K562 (cell line): ENCODE data around the gene TFEB. TPM values are rescaled to one million over a fixed set of nuclear protein-coding genes. Genes with fewer than 3 reads are reported as not detected.

Source experiments
- CBFB ChIP-seq: sonication (generic); formaldehyde crosslinking; IDR thresholded peaks from 2 replicates; pipeline ENCODE4 v1.4.0; 2020; ENCODE audit warnings: mild to moderate bottlenecking, missing genetic modification reagents
- DMBX1 ChIP-seq: fragments of 250-450 bp; sonication (Bioruptor Pico); IDR thresholded peaks from 2 replicates; pipeline ENCODE4 v1.8.0; 2022; ENCODE audit warnings: inconsistent platforms, mild to moderate bottlenecking, moderate library complexity, borderline replicate concordance
- DNMT1 ChIP-seq: fragments of 450-650 bp; IDR thresholded peaks from 2 replicates; pipeline ENCODE4 v1.6.1; 2016; ENCODE audit warnings: antibody characterized with exemption, mild to moderate bottlenecking
- ERF ChIP-seq: fragments of 450-650 bp; formaldehyde crosslinking; IDR thresholded peaks from 2 replicates; pipeline ENCODE4 v1.4.0; 2020; ENCODE audit warnings: mild to moderate bottlenecking, mixed read lengths
- GTF2A2 ChIP-seq: IDR thresholded peaks from 2 replicates; pipeline ENCODE4 v1.6.1; 2016; ENCODE audit warnings: mild to moderate bottlenecking, missing genetic modification characterization, missing compliant biosample characterization
- LEF1 ChIP-seq: fragments of 450-650 bp; IDR thresholded peaks from 2 replicates; pipeline ENCODE4 v1.6.1; 2016; ENCODE audit warnings: mild to moderate bottlenecking
- MAFK ChIP-seq: IDR thresholded peaks from 2 replicates; pipeline ENCODE4 v1.6.1; 2011; ENCODE audit warnings: low read length, improper control_type of control experiment
- NR1H2 ChIP-seq: sonication (generic); formaldehyde crosslinking; IDR thresholded peaks from 2 replicates; pipeline ENCODE4 v1.4.0; 2020; ENCODE audit warnings: mild to moderate bottlenecking, missing genetic modification reagents
- NRF1 ChIP-seq, 2 experiments: fragments of 450-650 bp; IDR thresholded peaks in 1 of 2; conservative IDR thresholded peaks in 1 of 2; 2 replicates each; pipeline ENCODE4 v1.6.1; 2014; ENCODE audit warnings: mild to moderate bottlenecking in 2 of 2
- POLR2AphosphoS5 ChIP-seq: IDR thresholded peaks from 2 replicates; pipeline ENCODE4 v1.6.1; 2011; ENCODE audit warnings: mild to moderate bottlenecking, low read depth, low read length, moderate library complexity; ENCODE audit not compliant: control insufficient read depth, insufficient read depth
- POLR3G ChIP-seq: IDR thresholded peaks from 2 replicates; pipeline ENCODE4 v1.6.1; 2011; ENCODE audit not compliant: insufficient read length, insufficient replicate concordance; ENCODE audit errors: extremely low read depth
- RFX1 ChIP-seq: fragments of 450-650 bp; IDR thresholded peaks from 2 replicates; pipeline ENCODE4 v1.6.1; 2016; ENCODE audit warnings: mild to moderate bottlenecking, moderate library complexity
- SMAD2 ChIP-seq: fragments of 150-350 bp; IDR thresholded peaks from 2 replicates; pipeline ENCODE4 v1.6.1; 2014; ENCODE audit warnings: low read depth, mild to moderate bottlenecking, low read length
- SMC3 ChIP-seq: conservative IDR thresholded peaks from 2 replicates; pipeline ENCODE4 v1.6.1; 2011; ENCODE audit warnings: low read depth, low read length, improper control_type of control experiment; ENCODE audit not compliant: insufficient read depth
- SREBF1 ChIP-seq: fragments of 150-350 bp; IDR thresholded peaks from 2 replicates; pipeline ENCODE4 v1.6.1; 2014; ENCODE audit warnings: antibody characterized with exemption, low read depth, low read length, borderline replicate concordance
- SRSF3 ChIP-seq: fragments of 200-400 bp; formaldehyde crosslinking; IDR thresholded peaks from 2 replicates; pipeline ENCODE4 v1.6.1; 2016; ENCODE audit warnings: mild to moderate bottlenecking, low read length, moderate library complexity; ENCODE audit not compliant: insufficient read depth
- U2AF1 ChIP-seq: fragments of 200-400 bp; formaldehyde crosslinking; optimal IDR thresholded peaks from 2 replicates; pipeline ENCODE3; 2017; ENCODE audit warnings: mild to moderate bottlenecking, low read depth, low read length, moderate library complexity
- polyA plus RNA-seq, 8 experiments: library from polyadenylated mRNA; depleted of rRNA in 4 of 8; stranded (reverse) in 5 of 8; unstranded in 3 of 8; fragments of >200 nt; fragmentation: Nextera tagmentation in 2 of 8; fragmentation: Illumina TruSeq in 1 of 8; extraction: Ambion mirVana in 2 of 8; extraction: Trizol in 1 of 8; gene quantifications; 2 replicates each; pipeline versions ENCODE4 v1.2.1 to v1.2.3, GENCODE V29; 2011 to 2014; ENCODE audit warnings: inconsistent platforms in 1 of 8, missing spikeins in 1 of 8
- total RNA-seq, 7 experiments: library from RNA; depleted of rRNA in 6 of 7; stranded (reverse); fragments of >200 nt in 6 of 7; fragmentation: Illumina TruSeq in 2 of 7; extraction: Trizol in 2 of 7; gene quantifications; 2 replicates each; pipeline versions ENCODE4 v1.2.1 to v1.2.3, GENCODE V29; 2011 to 2021; ENCODE audit warnings: low replicate concordance in 1 of 7
- TF ChIP-seq, protein P1 (sequence below): sonication (generic); formaldehyde crosslinking; IDR thresholded peaks from 2 replicates; pipeline ENCODE4 v1.8.1; 2023; ENCODE audit warnings: mild to moderate bottlenecking, missing genetic modification reagents, moderate library complexity
- TF ChIP-seq, protein P2 (sequence below): sonication (generic); formaldehyde crosslinking; IDR thresholded peaks from 2 replicates; pipeline ENCODE4 v1.8.1; 2023; ENCODE audit warnings: mild to moderate bottlenecking, missing genetic modification reagents
- TF ChIP-seq, protein P3 (sequence below): sonication (generic); formaldehyde crosslinking; IDR thresholded peaks from 2 replicates; pipeline ENCODE4 v1.8.1; 2023; ENCODE audit warnings: missing genetic modification reagents, mild to moderate bottlenecking, borderline replicate concordance

TFEB gene
- total and polyA plus RNA-seq, 9 of the 15 experiments (the other 6 are each of a cell fraction or from before 2014, with no cell fraction given): 0.04 to 4.7 (median 2.0) TPM

DNA sequence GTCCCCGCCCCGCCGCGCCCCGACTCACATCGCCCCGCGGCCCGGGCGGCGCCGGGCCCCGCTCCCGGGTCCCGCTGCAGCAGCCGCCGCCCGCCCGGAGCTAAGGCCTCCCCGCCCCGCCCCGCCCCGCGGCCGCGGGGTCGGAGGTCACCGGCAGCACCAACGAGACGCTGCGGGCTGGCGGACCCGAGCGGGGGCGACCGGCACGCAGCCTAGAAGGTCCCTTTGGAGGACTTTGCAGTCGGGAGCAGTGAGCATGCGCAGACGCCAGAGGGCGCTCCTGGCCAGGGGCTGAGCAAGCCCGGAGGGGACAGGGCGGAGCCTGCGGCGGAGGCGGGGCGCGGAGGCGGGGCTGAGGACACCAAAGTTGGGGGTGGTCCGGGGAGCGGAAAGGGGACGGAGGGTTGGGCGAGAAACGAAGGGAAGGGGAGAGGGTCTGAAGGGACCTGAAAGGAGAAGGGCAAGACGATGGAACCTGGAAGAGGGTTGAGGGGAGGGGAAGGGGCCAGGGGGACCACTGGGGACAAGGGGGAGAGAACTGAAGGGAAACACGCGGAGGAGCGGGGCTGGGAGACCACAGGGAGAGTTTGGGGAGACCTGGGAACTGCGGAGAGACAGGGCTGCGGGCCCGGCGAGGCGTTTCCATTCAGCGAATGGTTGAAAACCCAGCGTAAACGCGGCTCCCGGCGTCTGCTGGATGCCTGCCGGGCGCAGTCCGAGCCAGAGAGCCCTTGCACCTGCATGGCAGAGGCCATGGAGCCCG, 44.6 kb upstream of the TFEB start, which contains the start of gene FRS3 (continued):
- TF ChIP-seq, protein P1, sequence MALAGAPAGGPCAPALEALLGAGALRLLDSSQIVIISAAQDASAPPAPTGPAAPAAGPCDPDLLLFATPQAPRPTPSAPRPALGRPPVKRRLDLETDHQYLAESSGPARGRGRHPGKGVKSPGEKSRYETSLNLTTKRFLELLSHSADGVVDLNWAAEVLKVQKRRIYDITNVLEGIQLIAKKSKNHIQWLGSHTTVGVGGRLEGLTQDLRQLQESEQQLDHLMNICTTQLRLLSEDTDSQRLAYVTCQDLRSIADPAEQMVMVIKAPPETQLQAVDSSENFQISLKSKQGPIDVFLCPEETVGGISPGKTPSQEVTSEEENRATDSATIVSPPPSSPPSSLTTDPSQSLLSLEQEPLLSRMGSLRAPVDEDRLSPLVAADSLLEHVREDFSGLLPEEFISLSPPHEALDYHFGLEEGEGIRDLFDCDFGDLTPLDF (CRISPR knock-in tag): 0 out of 2 replicates have a peak, but pooled peaks have one; percentile 38
- TF ChIP-seq, protein P2, sequence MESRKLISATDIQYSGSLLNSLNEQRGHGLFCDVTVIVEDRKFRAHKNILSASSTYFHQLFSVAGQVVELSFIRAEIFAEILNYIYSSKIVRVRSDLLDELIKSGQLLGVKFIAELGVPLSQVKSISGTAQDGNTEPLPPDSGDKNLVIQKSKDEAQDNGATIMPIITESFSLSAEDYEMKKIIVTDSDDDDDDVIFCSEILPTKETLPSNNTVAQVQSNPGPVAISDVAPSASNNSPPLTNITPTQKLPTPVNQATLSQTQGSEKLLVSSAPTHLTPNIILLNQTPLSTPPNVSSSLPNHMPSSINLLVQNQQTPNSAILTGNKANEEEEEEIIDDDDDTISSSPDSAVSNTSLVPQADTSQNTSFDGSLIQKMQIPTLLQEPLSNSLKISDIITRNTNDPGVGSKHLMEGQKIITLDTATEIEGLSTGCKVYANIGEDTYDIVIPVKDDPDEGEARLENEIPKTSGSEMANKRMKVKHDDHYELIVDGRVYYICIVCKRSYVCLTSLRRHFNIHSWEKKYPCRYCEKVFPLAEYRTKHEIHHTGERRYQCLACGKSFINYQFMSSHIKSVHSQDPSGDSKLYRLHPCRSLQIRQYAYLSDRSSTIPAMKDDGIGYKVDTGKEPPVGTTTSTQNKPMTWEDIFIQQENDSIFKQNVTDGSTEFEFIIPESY (CRISPR knock-in tag): peak; percentile 85
- TF ChIP-seq RFX1 (no peak), CBFB (CRISPR knock-in tag) (0 out of 2 replicates have a peak, but pooled peaks have one; percentile 22), POLR3G (no peak), ERF (CRISPR knock-in tag) (0 out of 2 replicates have a peak, but pooled peaks have one; percentile 10), MAFK (peak; percentile 39; the same call in 1 of the 2 replicates), DNMT1 (no peak), NRF1 (conservative IDR thresholded peaks at IDR 0.05 in 1 of 2, IDR thresholded peaks at IDR 0.05 in 1 of 2) (peak; percentile 72 to 79), LEF1 (0 out of 2 replicates have a peak, but pooled peaks have one; percentile 11), NR1H2 (CRISPR knock-in tag) (no peak), POLR2AphosphoS5 (peak; percentile 22; the same call in 1 of the 2 replicates), GTF2A2 (tag) (no peak), DMBX1 (CRISPR knock-in tag) (no peak), SMAD2 (no peak), U2AF1 (peak; percentile 41), SRSF3 (no peak), SREBF1 (no peak), SMC3 (peak; percentile 100)
- TF ChIP-seq, protein P3, sequence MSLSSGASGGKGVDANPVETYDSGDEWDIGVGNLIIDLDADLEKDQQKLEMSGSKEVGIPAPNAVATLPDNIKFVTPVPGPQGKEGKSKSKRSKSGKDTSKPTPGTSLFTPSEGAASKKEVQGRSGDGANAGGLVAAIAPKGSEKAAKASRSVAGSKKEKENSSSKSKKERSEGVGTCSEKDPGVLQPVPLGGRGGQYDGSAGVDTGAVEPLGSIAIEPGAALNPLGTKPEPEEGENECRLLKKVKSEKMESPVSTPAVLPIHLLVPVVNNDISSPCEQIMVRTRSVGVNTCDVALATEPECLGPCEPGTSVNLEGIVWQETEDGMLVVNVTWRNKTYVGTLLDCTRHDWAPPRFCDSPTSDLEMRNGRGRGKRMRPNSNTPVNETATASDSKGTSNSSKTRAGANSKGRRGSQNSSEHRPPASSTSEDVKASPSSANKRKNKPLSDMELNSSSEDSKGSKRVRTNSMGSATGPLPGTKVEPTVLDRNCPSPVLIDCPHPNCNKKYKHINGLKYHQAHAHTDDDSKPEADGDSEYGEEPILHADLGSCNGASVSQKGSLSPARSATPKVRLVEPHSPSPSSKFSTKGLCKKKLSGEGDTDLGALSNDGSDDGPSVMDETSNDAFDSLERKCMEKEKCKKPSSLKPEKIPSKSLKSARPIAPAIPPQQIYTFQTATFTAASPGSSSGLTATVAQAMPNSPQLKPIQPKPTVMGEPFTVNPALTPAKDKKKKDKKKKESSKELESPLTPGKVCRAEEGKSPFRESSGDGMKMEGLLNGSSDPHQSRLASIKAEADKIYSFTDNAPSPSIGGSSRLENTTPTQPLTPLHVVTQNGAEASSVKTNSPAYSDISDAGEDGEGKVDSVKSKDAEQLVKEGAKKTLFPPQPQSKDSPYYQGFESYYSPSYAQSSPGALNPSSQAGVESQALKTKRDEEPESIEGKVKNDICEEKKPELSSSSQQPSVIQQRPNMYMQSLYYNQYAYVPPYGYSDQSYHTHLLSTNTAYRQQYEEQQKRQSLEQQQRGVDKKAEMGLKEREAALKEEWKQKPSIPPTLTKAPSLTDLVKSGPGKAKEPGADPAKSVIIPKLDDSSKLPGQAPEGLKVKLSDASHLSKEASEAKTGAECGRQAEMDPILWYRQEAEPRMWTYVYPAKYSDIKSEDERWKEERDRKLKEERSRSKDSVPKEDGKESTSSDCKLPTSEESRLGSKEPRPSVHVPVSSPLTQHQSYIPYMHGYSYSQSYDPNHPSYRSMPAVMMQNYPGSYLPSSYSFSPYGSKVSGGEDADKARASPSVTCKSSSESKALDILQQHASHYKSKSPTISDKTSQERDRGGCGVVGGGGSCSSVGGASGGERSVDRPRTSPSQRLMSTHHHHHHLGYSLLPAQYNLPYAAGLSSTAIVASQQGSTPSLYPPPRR: no peak
